Activated CD8-positive, alpha-beta T cell treated with anti-CD3 and anti-CD28 coated beads for 36 hours (primary cell): ENCODE results near the gene ARHGAP30. TPM values are rescaled to one million over a fixed set of nuclear protein-coding genes. Genes with fewer than 3 reads are reported as not detected.

Experiments used
- ATAC-seq: fragments of 200-7000 bp; cut with Tn5 transposase; one replicate; pipeline ENCODE4 v1.10.0; 2021; ENCODE audit warnings: mild to moderate bottlenecking, moderate library complexity
- CTCF ChIA-PET: fragments of 350-600 bp; sonication (Branson Sonifier 250); formaldehyde crosslinking; loops from one replicate; lab custom pipeline; 2021; ENCODE audit warnings: antibody characterized with exemption; lab: Charles Lee
- POLR2A ChIA-PET: fragments of 350-600 bp; sonication (Branson Sonifier 250); formaldehyde crosslinking; loops from one replicate; lab custom pipeline; 2021; ENCODE audit warnings: antibody characterized with exemption; lab: Charles Lee
- DNase-seq: peaks from one replicate; pipeline ENCODE4 v3.0.0-alpha.2; 2020
- H3K27ac Mint-ChIP-seq: one replicate; pipeline ENCODE4 v1.8.0; 2021; ENCODE audit warnings: mild to moderate bottlenecking, mixed read lengths
- H3K27me3 Mint-ChIP-seq: one replicate; pipeline ENCODE4 v1.8.0; 2021; ENCODE audit warnings: mixed read lengths
- H3K36me3 Mint-ChIP-seq: one replicate; pipeline ENCODE4 v1.8.0; 2021; ENCODE audit warnings: low read depth, mixed read lengths
- H3K4me1 Mint-ChIP-seq: one replicate; pipeline ENCODE4 v1.8.0; 2021; ENCODE audit warnings: low read depth, mixed read lengths
- H3K4me3 Mint-ChIP-seq: one replicate; pipeline ENCODE4 v1.8.0; 2021; ENCODE audit warnings: mild to moderate bottlenecking, moderate library complexity, mixed read lengths
- H3K9me3 Mint-ChIP-seq: one replicate; pipeline ENCODE4 v1.8.0; 2021; ENCODE audit warnings: mixed read lengths
- intact Hi-C: fragments of 100-400 bp; cut with micrococcal nuclease; formaldehyde crosslinking; loops from one replicate; pipeline ENCODE4 v1.10.0; 2022
- total RNA-seq, 2 experiments: library from RNA; stranded (reverse); gene quantifications; one replicate each; pipeline ENCODE4 v1.2.3, GENCODE V29; 2021
- TF ChIP-seq, protein P1 (sequence below): fragments of 200-600 bp; IDR thresholded peaks from one replicate; pipeline ENCODE4 v1.8.0; 2022; ENCODE audit warnings: antibody characterized with exemption, mild to moderate bottlenecking

ARHGAP30 gene
- total RNA-seq, 2 experiments from 2014 or later: 174 to 175 TPM

DNA sequence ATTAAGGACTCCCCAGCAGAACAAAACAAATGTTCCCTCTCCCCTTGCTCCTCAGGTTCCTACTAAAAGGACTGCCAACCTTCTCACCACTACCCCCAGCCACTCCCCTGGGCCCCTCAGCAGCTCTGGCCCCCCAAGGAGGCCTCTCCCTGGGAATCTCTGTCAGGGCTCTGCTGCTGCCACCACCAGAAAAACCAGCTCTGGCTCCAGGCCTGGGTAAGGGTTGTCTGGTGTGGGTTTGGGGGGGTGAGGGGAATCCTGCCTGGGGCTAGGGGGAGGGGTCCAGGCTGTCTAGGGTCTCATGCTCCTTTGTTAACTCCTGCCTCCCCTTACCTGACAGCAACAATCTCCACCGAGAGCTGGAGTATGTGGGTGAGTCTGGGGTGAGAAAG lies 14.9 kb upstream of the ARHGAP30 start:
- no peak for DNase-seq
- POLR2A ChIA-PET: interaction anchor here (1.2 to 1.8 kb wide), 4 partner anchors 13 to 39 kb away, joined by 3 to 7 read pairs (median 4); partner anchors contain the start of genes ARHGAP30 and USF1
- ATAC-seq: no peak
- no peaks in the 10 kb centered on the region for H3K4me1 Mint-ChIP-seq
- CTCF ChIA-PET: interaction anchor here (0.7 to 4.7 kb wide), 4 partner anchors 11 to 16 kb away, joined by 3 to 34 read pairs (median 10); partner anchors contain the start of genes ARHGAP30 and KLHDC9
- intact Hi-C loops: no loop called here
- no peaks in the 10 kb centered on the region for H3K36me3 Mint-ChIP-seq
- no peak overlapping the region for H3K4me3 Mint-ChIP-seq
- no peaks in the 10 kb centered on the region for H3K9me3 Mint-ChIP-seq
- no peak overlapping the region for H3K27ac Mint-ChIP-seq
- no peaks in the 10 kb centered on the region for H3K27me3 Mint-ChIP-seq
- TF ChIP-seq, protein P1, sequence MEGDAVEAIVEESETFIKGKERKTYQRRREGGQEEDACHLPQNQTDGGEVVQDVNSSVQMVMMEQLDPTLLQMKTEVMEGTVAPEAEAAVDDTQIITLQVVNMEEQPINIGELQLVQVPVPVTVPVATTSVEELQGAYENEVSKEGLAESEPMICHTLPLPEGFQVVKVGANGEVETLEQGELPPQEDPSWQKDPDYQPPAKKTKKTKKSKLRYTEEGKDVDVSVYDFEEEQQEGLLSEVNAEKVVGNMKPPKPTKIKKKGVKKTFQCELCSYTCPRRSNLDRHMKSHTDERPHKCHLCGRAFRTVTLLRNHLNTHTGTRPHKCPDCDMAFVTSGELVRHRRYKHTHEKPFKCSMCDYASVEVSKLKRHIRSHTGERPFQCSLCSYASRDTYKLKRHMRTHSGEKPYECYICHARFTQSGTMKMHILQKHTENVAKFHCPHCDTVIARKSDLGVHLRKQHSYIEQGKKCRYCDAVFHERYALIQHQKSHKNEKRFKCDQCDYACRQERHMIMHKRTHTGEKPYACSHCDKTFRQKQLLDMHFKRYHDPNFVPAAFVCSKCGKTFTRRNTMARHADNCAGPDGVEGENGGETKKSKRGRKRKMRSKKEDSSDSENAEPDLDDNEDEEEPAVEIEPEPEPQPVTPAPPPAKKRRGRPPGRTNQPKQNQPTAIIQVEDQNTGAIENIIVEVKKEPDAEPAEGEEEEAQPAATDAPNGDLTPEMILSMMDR: no peak

DNA sequence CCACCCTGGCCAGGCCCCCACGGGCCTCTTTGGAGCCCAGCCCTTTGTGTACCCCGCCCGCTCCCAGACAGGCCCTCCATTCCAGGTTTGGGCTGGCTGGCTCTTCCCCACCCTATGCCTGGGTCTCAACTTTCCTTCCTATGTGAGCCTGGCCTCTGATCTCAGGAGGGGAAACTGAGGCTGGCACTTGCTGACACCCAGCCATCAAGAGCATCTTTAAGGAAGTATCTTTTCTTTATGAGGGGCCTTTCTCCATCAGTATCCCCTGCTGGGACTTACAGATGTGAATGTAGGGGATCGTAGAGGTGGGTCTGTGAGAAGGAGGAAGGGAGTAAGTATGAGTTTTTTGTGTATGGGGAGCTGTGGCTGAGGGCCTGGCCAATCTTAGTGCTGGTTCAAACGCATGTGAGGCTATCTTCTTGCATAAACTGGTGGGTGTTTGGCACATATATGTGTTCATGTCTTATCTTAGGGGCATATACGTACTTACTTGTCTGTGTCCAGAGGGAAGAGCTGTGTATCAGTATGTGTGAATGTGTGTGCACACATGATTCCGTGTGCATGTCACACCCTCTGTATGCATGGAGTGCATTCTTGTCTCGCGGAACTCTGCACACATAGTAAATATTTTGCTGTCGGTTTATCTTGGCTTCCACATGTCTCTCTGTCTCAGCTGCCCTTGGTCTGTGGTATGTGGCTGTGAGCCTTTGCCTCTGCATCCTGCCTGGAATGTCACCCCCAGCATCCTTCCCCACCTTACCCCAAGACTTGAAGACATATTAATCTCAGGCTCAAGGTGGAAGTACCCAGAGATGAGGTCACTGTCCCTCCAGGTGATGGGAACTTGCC lies 14.3 kb upstream of the ARHGAP30 start:
- DNase-seq: no peak
- ATAC-seq: no peak
- ChIA-PET POLR2A (interaction anchor here (1.2 to 1.8 kb wide), 3 partner anchors 13 to 38 kb away, joined by 3 to 7 read pairs (median 4); partner anchors contain the start of gene USF1), CTCF (interaction anchor here (0.7 to 4.7 kb wide), 3 partner anchors 13 to 17 kb away, joined by 3 to 34 read pairs (median 16); partner anchors contain the start of genes ARHGAP30 and KLHDC9)
- Mint-ChIP-seq H3K27me3 (no peaks in the 10 kb centered on the region), H3K36me3 (no peaks in the 10 kb centered on the region), H3K4me1 (no peaks in the 10 kb centered on the region), H3K4me3 (no peak overlapping the region), H3K9me3 (no peaks in the 10 kb centered on the region), H3K27ac (no peak overlapping the region)
- TF ChIP-seq, protein P1: no peak
- intact Hi-C loops: no loop called here

DNA sequence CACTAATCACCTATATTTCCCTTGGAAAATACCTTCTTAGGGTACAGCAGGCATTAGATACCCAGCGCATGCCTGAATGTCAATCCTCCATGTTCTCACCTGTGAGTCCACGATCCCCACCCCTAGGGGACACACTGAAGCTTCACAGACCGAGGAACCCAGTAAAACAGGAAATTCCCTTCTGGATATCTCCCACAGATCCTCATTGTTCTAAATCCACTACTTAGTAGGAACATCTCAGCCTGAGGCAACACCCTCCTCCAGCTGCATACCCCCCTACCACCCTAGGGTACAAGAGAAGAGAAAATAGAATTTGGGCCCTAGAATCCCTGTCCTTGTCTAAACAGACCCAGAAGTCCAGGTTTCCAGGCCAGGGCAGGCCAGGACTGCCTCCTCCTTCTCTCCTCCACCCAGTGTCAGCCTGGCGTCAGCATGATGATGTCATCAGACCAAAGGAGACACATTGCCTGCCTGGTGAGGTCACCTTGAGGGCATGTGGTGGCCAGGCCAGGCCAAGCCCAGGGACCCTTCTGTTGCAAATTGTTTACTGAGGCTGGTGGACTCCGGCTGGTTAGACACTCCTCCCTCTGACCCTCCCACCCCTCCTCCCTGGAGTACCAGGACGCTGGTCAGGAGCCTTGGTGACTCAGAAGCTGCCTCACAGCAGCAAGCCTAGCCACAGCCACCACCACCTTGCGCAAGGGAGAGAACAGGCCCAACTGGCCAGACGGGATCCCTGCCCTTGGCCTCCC lies 13.5 kb upstream of the ARHGAP30 start:
- POLR2A ChIA-PET: interaction anchor here (1.2 to 1.8 kb wide), 2 partner anchors 16 to 37 kb away, joined by 3 to 7 read pairs; partner anchors contain the start of gene USF1
- Mint-ChIP-seq H3K9me3 (no peaks in the 10 kb centered on the region), H3K4me1 (no peaks in the 10 kb centered on the region), H3K36me3 (no peaks in the 10 kb centered on the region), H3K27ac (no peak overlapping the region), H3K4me3 (no peak overlapping the region), H3K27me3 (no peaks in the 10 kb centered on the region)
- intact Hi-C loops: no loop called here
- DNase-seq (no peak), ATAC-seq (peak; percentile 55)
- TF ChIP-seq, protein P1: no peak
- CTCF ChIA-PET: interaction anchor here (1.0 to 4.7 kb wide), 4 partner anchors 14 to 131 kb away, joined by 3 to 34 read pairs (median 4); partner anchors contain the start of gene KLHDC9

DNA sequence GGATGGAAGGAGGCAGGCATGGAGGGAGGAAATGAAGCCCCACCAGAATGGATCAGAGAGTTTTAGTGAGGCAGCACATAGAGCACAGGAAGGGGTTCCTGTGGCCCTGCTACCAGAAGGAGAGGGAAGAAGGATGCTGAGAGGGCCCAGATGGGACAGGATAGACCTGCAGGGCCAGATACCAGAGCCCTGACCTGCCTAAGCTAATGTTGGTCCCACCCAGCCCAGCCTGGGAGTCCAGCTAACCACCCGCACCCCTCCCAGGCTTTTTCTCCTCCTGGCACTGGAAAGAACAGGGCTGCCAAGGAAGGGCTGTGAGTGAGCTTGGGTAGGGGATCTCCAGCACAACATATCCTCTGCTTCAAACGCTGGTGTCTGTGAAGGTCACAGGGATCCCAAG lies 12.8 kb upstream of the ARHGAP30 start:
- Mint-ChIP-seq H3K27ac (no peak overlapping the region), H3K9me3 (no peaks in the 10 kb centered on the region), H3K36me3 (no peaks in the 10 kb centered on the region), H3K4me1 (no peaks in the 10 kb centered on the region), H3K4me3 (no peak overlapping the region), H3K27me3 (no peaks in the 10 kb centered on the region)
- TF ChIP-seq, protein P1: no peak
- DNase-seq (no peak), ATAC-seq (no peak)
- intact Hi-C loops: no loop called here
- ChIA-PET CTCF (interaction anchor here (0.9 to 1.4 kb wide), 5 partner anchors 11 to 131 kb away, joined by 3 to 6 read pairs (median 3); no protein-coding TSS in a partner anchor), POLR2A (interaction anchor here (1.3 kb wide), 1 partner anchor 10 kb away, joined by 6 read pairs; no protein-coding TSS in a partner anchor)
